Nephron (organoid): ENCODE results near the gene ENGASE.

Experiments
- H3K27ac Mint-ChIP-seq, 3 experiments: 2 replicates each; pipeline ENCODE4 v1.8.0; 2020; ENCODE audit warnings: mixed read lengths in 3 of 3, mild to moderate bottlenecking in 2 of 3, moderate library complexity in 1 of 3
- H3K27me3 Mint-ChIP-seq: 2 replicates; pipeline ENCODE4 v1.8.0; 2021; ENCODE audit warnings: low read depth, mild to moderate bottlenecking, moderate library complexity, mixed read lengths
- H3K36me3 Mint-ChIP-seq: 2 replicates; pipeline ENCODE4 v1.8.0; 2020; ENCODE audit warnings: low read depth, mixed read lengths
- H3K4me1 Mint-ChIP-seq: 2 replicates; pipeline ENCODE4 v1.8.0; 2020; ENCODE audit warnings: mixed read lengths
- H3K4me3 Mint-ChIP-seq, 3 experiments: 2 replicates each; pipeline ENCODE4 v1.8.0; 2020; ENCODE audit warnings: mild to moderate bottlenecking in 3 of 3, mixed read lengths in 3 of 3, moderate library complexity in 2 of 3
- H3K9me3 Mint-ChIP-seq: 2 replicates; pipeline ENCODE4 v1.8.0; 2020; ENCODE audit warnings: mixed read lengths
- CTCF ChIP-seq, 3 experiments: fragments of 200-600 bp; sonication (generic); IDR thresholded peaks; one replicate each; pipeline ENCODE4 v1.5.0; 2021; ENCODE audit warnings: antibody characterized with exemption in 3 of 3; ENCODE audit not compliant: unreplicated experiment in 3 of 3

Gene ENGASE

GRCh38 chr17:79081571-79082276 is 7.1 kb downstream of the ENGASE start:
- Mint-ChIP-seq H3K9me3 (no peaks in the 10 kb centered on the region), H3K4me1 (peaks cover 7% of the 10 kb centered on the region), H3K27ac (peak overlapping the region in 1 of 3 experiments; percentile 57), H3K27me3 (no peaks in the 10 kb centered on the region), H3K36me3 (peaks cover 28% of the 10 kb centered on the region), H3K4me3 (no peak overlapping the region)
- no peak for TF ChIP-seq CTCF (IDR thresholded peaks at IDR 0.05; ENCODE audit: unreplicated experiment in 3 of 3)

DNA sequence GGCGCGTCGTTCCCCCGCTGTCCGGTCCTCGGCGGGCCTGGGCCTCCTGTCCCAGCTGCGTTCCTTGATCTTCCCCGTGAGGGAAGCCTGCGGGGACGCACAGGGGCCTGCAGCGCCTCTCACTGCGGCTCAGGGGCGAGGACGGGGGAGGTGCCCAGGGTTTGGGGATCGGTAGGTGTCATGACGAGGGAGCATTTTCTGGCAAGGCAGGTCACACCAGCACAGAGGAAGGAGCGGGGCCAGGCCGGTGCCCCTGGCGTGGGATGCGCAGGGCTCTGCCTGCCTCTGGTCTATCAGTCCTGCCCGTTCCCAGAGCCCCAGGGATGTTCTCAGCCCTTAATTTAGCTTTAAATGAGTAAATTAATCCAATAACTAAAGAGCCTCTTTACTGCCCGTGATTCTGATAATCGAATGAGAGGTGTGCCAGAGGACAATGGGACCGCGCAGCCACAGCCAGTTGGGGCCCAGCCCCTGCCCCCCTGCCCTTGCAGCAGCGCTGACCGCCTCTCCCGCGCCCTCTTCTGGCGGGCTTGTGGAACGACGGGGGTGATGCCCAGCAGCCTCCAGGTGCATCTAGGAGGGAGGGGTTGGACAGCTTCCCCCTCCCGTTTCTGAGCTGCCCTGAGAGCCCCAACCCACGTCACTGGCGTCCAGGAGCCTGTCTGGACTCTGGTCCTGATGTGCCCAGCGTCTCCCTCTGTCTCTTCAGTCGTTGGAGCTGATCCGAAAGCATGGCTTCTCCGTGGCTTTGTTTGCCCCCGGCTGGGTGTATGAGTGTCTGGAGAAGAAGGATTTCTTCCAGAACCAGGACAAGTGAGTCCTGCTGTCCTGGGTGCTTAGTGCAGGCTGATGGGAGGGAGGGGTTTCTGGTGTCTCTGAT is 7.9 kb downstream of the ENGASE start:
- Mint-ChIP-seq H3K4me3 (no peak overlapping the region), H3K9me3 (no peaks in the 10 kb centered on the region), H3K27ac (no peak overlapping the region), H3K27me3 (no peaks in the 10 kb centered on the region), H3K36me3 (peaks cover 28% of the 10 kb centered on the region), H3K4me1 (peaks cover 7% of the 10 kb centered on the region)
- peak; percentile 65 to 81 (median 75) for TF ChIP-seq CTCF (IDR thresholded peaks at IDR 0.05; ENCODE audit: unreplicated experiment in 3 of 3)

- Mint-ChIP-seq H3K36me3 (peaks cover 28% of the 10 kb centered on the region), H3K4me1 (peaks cover 7% of the 10 kb centered on the region), H3K27me3 (no peaks in the 10 kb centered on the region), H3K4me3 (no peak overlapping the region), H3K27ac (no peak overlapping the region), H3K9me3 (no peaks in the 10 kb centered on the region)
- no peak for TF ChIP-seq CTCF (IDR thresholded peaks at IDR 0.05; ENCODE audit: unreplicated experiment in 3 of 3)
Observed at GRCh38 chr17:79083191-79083971, 8.8 kb downstream of the ENGASE start.

- Mint-ChIP-seq H3K36me3 (peaks cover 19% of the 10 kb centered on the region), H3K27me3 (no peaks in the 10 kb centered on the region), H3K4me1 (peaks cover 7% of the 10 kb centered on the region), H3K4me3 (no peak overlapping the region), H3K27ac (no peak overlapping the region), H3K9me3 (no peaks in the 10 kb centered on the region)
- TF ChIP-seq CTCF (IDR thresholded peaks at IDR 0.05; ENCODE audit: unreplicated experiment in 3 of 3): no peak
Observed at GRCh38 chr17:79084291-79085153, 9.9 kb downstream of the ENGASE start.

DNA sequence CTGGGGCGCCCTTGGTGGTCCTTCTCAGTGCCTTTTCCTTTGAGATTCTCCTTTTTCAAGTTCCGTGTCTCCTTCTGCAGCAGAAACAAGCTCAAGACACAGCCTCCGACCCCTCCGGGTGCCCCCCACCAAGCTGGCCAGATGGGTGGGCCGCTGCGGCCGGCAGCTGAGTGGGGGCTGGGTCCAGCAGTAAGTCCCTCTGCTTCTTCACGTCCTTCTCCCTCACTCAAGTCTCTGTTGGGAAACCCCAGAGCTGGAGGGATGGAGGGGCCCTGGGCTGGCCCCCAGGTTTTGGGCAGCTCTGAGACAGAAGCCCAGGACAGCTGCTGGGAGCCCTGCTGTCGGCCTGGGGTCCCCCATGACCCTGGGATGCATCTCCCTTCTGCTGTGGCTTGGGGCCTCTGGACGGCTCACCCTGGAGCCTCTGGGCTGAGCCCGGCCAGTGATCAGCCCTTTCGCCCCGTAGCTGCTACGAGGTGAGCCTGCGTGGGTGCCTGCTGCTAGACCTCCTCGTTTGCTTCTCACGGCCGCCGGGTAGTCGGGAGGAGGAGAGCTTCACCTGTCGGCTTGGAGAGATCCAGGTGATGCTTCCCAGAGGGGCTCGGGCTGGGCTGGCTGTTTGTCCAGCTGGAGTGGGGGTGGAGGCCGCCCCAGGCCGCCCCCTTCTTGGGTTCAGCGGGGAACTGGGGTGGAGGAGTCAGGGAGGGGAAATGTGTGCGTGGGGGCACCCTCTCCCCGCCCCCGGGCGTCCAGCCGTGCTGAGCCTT is 10.7 kb downstream of the ENGASE start:
- peaks cover under 1% of the 10 kb centered on the region for H3K27me3 Mint-ChIP-seq
- no peak overlapping the region for H3K27ac Mint-ChIP-seq
- H3K4me3 Mint-ChIP-seq: no peak overlapping the region
- H3K36me3 Mint-ChIP-seq: peaks cover 11% of the 10 kb centered on the region
- no peak for TF ChIP-seq CTCF (IDR thresholded peaks at IDR 0.05; ENCODE audit: unreplicated experiment in 3 of 3)
- peaks cover 7% of the 10 kb centered on the region for H3K4me1 Mint-ChIP-seq
- no peaks in the 10 kb centered on the region for H3K9me3 Mint-ChIP-seq
